Activated naive CD4-positive, alpha-beta T cell treated with anti-CD3 and anti-CD28 coated beads, Interleukin-2, amount 50 U/mL, for 24 hours (primary cell): ENCODE data around the gene RCVRN.

Experiments used
- H3K27ac Mint-ChIP-seq: one replicate; pipeline ENCODE4 v1.8.0; 2021; ENCODE audit warnings: mild to moderate bottlenecking, mixed read lengths
- H3K27me3 Mint-ChIP-seq: one replicate; pipeline ENCODE4 v1.8.0; 2021; ENCODE audit warnings: mixed read lengths
- H3K36me3 Mint-ChIP-seq: one replicate; pipeline ENCODE4 v1.8.0; 2021; ENCODE audit warnings: mixed read lengths
- H3K4me1 Mint-ChIP-seq: one replicate; pipeline ENCODE4 v1.8.0; 2021; ENCODE audit warnings: mixed read lengths
- H3K4me3 Mint-ChIP-seq: one replicate; pipeline ENCODE4 v1.8.0; 2021; ENCODE audit warnings: mild to moderate bottlenecking, mixed read lengths
- H3K9me3 Mint-ChIP-seq: one replicate; pipeline ENCODE4 v1.8.0; 2021; ENCODE audit warnings: mixed read lengths

Gene RCVRN

GRCh38 chr17:9908649-9909042, 3.6 kb upstream of the RCVRN start:
- Mint-ChIP-seq H3K9me3 (no peaks in the 10 kb centered on the region), H3K4me3 (no peak overlapping the region), H3K4me1 (no peaks in the 10 kb centered on the region), H3K36me3 (no peaks in the 10 kb centered on the region), H3K27ac (no peak overlapping the region), H3K27me3 (no peaks in the 10 kb centered on the region)

GRCh38 chr17:9907883-9908648, 3.0 kb upstream of the RCVRN start:
- H3K27me3 Mint-ChIP-seq: peaks cover 2% of the 10 kb centered on the region
- no peaks in the 10 kb centered on the region for H3K4me1 Mint-ChIP-seq
- H3K36me3 Mint-ChIP-seq: no peaks in the 10 kb centered on the region
- no peaks in the 10 kb centered on the region for H3K9me3 Mint-ChIP-seq
- no peak overlapping the region for H3K27ac Mint-ChIP-seq
- no peak overlapping the region for H3K4me3 Mint-ChIP-seq

- Mint-ChIP-seq H3K9me3 (no peaks in the 10 kb centered on the region), H3K4me3 (no peak overlapping the region), H3K36me3 (no peaks in the 10 kb centered on the region), H3K27ac (no peak overlapping the region), H3K4me1 (no peaks in the 10 kb centered on the region), H3K27me3 (peaks cover 2% of the 10 kb centered on the region)
Observed at GRCh38 chr17:9907131-9907530, 2.1 kb upstream of the RCVRN start.

- H3K27ac Mint-ChIP-seq: no peak overlapping the region
Observed at GRCh38 chr17:9906616-9907015, 1.5 kb upstream of the RCVRN start.

GRCh38 chr17:9905902-9906301, 831 bp upstream of the RCVRN start:
- Mint-ChIP-seq H3K36me3 (no peaks in the 10 kb centered on the region), H3K4me1 (no peaks in the 10 kb centered on the region)

More at GRCh38 chr17:9906616-9907015, 1.5 kb upstream of the RCVRN start:
- no peaks in the 10 kb centered on the region for H3K4me1 Mint-ChIP-seq
- H3K4me3 Mint-ChIP-seq: no peak overlapping the region
- peaks cover 2% of the 10 kb centered on the region for H3K27me3 Mint-ChIP-seq
- no peaks in the 10 kb centered on the region for H3K36me3 Mint-ChIP-seq
- no peaks in the 10 kb centered on the region for H3K9me3 Mint-ChIP-seq

GRCh38 chr17:9904277-9905077, 594 bp downstream of the RCVRN start:
- Mint-ChIP-seq H3K9me3 (no peaks in the 10 kb centered on the region), H3K4me1 (no peaks in the 10 kb centered on the region), H3K4me3 (no peak overlapping the region), H3K36me3 (no peaks in the 10 kb centered on the region), H3K27ac (no peak overlapping the region), H3K27me3 (peaks cover 4% of the 10 kb centered on the region)

More at GRCh38 chr17:9905902-9906301, 831 bp upstream of the RCVRN start:
- Mint-ChIP-seq H3K27ac (no peak overlapping the region), H3K4me3 (no peak overlapping the region), H3K27me3 (peaks cover 4% of the 10 kb centered on the region), H3K9me3 (no peaks in the 10 kb centered on the region)

- no peaks in the 10 kb centered on the region for H3K9me3 Mint-ChIP-seq
- no peak overlapping the region for H3K27ac Mint-ChIP-seq
- no peak overlapping the region for H3K4me3 Mint-ChIP-seq
- no peaks in the 10 kb centered on the region for H3K36me3 Mint-ChIP-seq
- H3K4me1 Mint-ChIP-seq: no peaks in the 10 kb centered on the region
- H3K27me3 Mint-ChIP-seq: peaks cover 4% of the 10 kb centered on the region
Observed at GRCh38 chr17:9902120-9902519, 3.0 kb downstream of the RCVRN start.

GRCh38 chr17:9900784-9901183, 4.3 kb downstream of the RCVRN start:
- Mint-ChIP-seq H3K9me3 (no peaks in the 10 kb centered on the region), H3K27ac (no peak overlapping the region), H3K4me1 (no peaks in the 10 kb centered on the region), H3K4me3 (no peak overlapping the region), H3K36me3 (no peaks in the 10 kb centered on the region), H3K27me3 (peaks cover 5% of the 10 kb centered on the region)

- H3K36me3 Mint-ChIP-seq: no peaks in the 10 kb centered on the region
- no peak overlapping the region for H3K27ac Mint-ChIP-seq
- no peaks in the 10 kb centered on the region for H3K9me3 Mint-ChIP-seq
- peaks cover 5% of the 10 kb centered on the region for H3K27me3 Mint-ChIP-seq
- H3K4me1 Mint-ChIP-seq: no peaks in the 10 kb centered on the region
- no peak overlapping the region for H3K4me3 Mint-ChIP-seq
Observed at GRCh38 chr17:9900044-9900594, 5.0 kb downstream of the RCVRN start.

GRCh38 chr17:9899280-9900043, 5.6 kb downstream of the RCVRN start:
- Mint-ChIP-seq H3K4me3 (no peak overlapping the region), H3K36me3 (no peaks in the 10 kb centered on the region), H3K4me1 (no peaks in the 10 kb centered on the region), H3K27me3 (peaks cover 9% of the 10 kb centered on the region), H3K27ac (no peak overlapping the region), H3K9me3 (no peaks in the 10 kb centered on the region)

- no peak overlapping the region for H3K4me3 Mint-ChIP-seq
- H3K27ac Mint-ChIP-seq: no peak overlapping the region
- no peaks in the 10 kb centered on the region for H3K36me3 Mint-ChIP-seq
- H3K27me3 Mint-ChIP-seq: peaks cover 9% of the 10 kb centered on the region
- H3K4me1 Mint-ChIP-seq: no peaks in the 10 kb centered on the region
- peaks cover 4% of the 10 kb centered on the region for H3K9me3 Mint-ChIP-seq
Observed at GRCh38 chr17:9898812-9899211, 6.3 kb downstream of the RCVRN start.

- peaks cover 4% of the 10 kb centered on the region for H3K9me3 Mint-ChIP-seq
- no peaks in the 10 kb centered on the region for H3K4me1 Mint-ChIP-seq
- no peaks in the 10 kb centered on the region for H3K36me3 Mint-ChIP-seq
- peaks cover 7% of the 10 kb centered on the region for H3K27me3 Mint-ChIP-seq
- H3K4me3 Mint-ChIP-seq: no peak overlapping the region
- H3K27ac Mint-ChIP-seq: no peak overlapping the region
Observed at GRCh38 chr17:9897372-9897968, 7.6 kb downstream of the RCVRN start.

- Mint-ChIP-seq H3K36me3 (no peaks in the 10 kb centered on the region), H3K27me3 (peaks cover 6% of the 10 kb centered on the region), H3K4me3 (no peak overlapping the region), H3K9me3 (peaks cover 4% of the 10 kb centered on the region), H3K27ac (no peak overlapping the region), H3K4me1 (no peaks in the 10 kb centered on the region)
Observed at GRCh38 chr17:9895923-9896322, 9.1 kb downstream of the RCVRN start.

GRCh38 chr17:9894231-9894630, 10.8 kb downstream of the RCVRN start:
- Mint-ChIP-seq H3K27ac (no peak overlapping the region), H3K36me3 (no peaks in the 10 kb centered on the region), H3K4me3 (no peak overlapping the region)

GRCh38 chr17:9893411-9894012, 11.6 kb downstream of the RCVRN start:
- Mint-ChIP-seq H3K27ac (no peak overlapping the region), H3K4me1 (no peaks in the 10 kb centered on the region), H3K9me3 (peaks cover 4% of the 10 kb centered on the region), H3K4me3 (no peak overlapping the region), H3K27me3 (peaks cover 6% of the 10 kb centered on the region), H3K36me3 (no peaks in the 10 kb centered on the region)

More at GRCh38 chr17:9894231-9894630, 10.8 kb downstream of the RCVRN start:
- H3K4me1 Mint-ChIP-seq: no peaks in the 10 kb centered on the region
- peaks cover 4% of the 10 kb centered on the region for H3K9me3 Mint-ChIP-seq
- peaks cover 6% of the 10 kb centered on the region for H3K27me3 Mint-ChIP-seq
